Activated naive CD4-positive, alpha-beta T cell treated with Interleukin-2 at 50 U/mL for 16 hours (primary cell): ENCODE measurements around the gene SNTB2.

ENCODE experiments used
- DNase-seq: peaks from one replicate; pipeline ENCODE4 v3.0.0-alpha.2; 2020

Gene SNTB2

DNA sequence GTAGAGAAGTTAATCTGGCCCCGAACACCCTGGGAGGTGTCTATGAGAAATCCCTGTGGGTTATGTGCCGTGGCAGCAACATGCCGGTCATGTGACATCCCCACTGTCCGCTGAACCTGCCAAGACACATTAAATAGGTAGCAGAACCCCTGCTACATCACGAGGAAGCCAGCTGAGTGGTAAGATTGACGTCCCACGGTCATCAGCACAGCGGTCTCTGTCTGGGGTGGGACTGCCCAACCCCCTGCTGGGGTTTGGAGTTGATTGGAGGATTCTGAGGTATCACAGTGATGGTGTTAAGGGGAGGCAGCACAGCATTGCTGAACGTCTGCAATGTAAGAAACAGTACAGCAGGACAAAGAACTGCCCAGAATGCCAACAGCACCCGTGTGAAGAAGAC lies 162.6 kb downstream of the SNTB2 start:
- DNase-seq = no peak

DNA sequence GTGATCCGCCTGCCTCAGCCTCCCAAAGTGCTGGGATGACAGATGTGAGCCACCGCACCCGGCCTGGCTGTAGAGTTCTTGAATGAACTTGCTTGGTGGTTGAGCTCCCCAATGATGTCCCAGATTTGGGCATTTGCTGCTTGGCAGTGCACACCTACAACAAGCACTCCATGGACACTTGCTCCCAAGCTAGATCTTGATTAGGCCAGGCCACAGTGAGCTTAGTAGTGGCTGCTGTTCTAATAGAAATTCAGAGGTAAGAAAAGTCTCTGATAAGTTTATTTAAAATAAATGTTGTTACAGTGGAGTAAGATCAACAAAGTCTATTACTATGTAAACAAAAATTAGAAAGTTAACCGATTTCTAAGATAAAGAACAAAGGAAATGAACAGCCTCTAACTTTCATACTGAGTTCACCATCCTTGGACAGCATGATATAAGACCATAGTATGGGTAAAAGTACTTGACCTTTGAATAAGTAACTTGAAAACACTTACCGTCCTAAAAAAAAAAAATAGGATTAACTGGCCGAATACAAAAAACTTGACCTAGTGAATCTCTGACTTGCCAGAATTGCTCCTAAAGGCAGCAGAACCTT lies 163.7 kb downstream of the SNTB2 start:
- DNase-seq = no peak

- DNase-seq = no peak
Observed at GRCh38 chr16:69351309-69352027, 164.5 kb downstream of the SNTB2 start, which contains the start of gene TMED6. TMED6 (minus strand) TSS chr16:69351786; CDS start chr16:69351753, 33 bp downstream.
